SU-DHL-6 (cell line): ENCODE measurements around the gene ERC1.

ENCODE experiments used
- CTCF ChIP-seq: fragments of 200-600 bp; sonication (generic); IDR thresholded peaks from one replicate; pipeline ENCODE4 v1.5.1; 2017; ENCODE audit warnings: antibody characterized with exemption, mild to moderate bottlenecking, low read length, moderate library complexity; ENCODE audit not compliant: insufficient read depth, poor library complexity, severe bottlenecking
- EZH2phosphoT487 ChIP-seq: fragments of 200-600 bp; sonication (generic), shearing (Covaris generic); conservative IDR thresholded peaks from 2 replicates; pipeline ENCODE4 v1.6.1; 2018; ENCODE audit warnings: mild to moderate bottlenecking, antibody characterized with exemption, low read length, moderate library complexity, mixed read lengths

- no peak for TF ChIP-seq CTCF
- no peak for TF ChIP-seq EZH2phosphoT487
Measured at GRCh38 chr12:955939-956338, 35.1 kb upstream of the ERC1 start.
